GM21423 (cell line): Measurements from ENCODE around the gene MEI1.
"Not testable (repeated sequence)": the region's sequence is repeated elsewhere in the genome, so short reads cannot be mapped to it uniquely, and the experiment has no call there.

Experiments
- ATAC-seq: cut with Tn5 transposase; IDR thresholded peaks from one replicate; pipeline ENCODE4 v1.9.1; 2021; ENCODE audit warnings: mild to moderate bottlenecking, moderate library complexity; ENCODE audit not compliant: unreplicated experiment

MEI1 gene

DNA sequence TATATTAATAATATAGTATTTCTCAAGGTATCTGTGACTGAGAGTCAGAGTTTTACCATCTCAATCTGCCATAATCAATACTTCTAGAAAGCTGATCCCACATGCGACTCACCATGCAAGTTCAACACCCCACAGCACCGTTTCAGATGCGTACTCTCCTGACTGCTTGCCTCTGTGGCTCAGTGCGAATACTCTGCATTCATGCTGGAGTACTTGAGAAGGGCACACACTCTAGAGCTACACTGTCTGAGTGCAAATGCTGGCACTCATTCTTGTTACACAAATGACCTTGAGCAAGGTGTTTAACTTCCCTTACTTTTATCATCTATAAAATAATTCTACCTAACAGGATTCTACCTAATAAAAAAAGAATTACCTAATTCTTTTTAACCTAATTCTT, 23.2 kb upstream of the MEI1 start:
- ATAC-seq = no peak

DNA sequence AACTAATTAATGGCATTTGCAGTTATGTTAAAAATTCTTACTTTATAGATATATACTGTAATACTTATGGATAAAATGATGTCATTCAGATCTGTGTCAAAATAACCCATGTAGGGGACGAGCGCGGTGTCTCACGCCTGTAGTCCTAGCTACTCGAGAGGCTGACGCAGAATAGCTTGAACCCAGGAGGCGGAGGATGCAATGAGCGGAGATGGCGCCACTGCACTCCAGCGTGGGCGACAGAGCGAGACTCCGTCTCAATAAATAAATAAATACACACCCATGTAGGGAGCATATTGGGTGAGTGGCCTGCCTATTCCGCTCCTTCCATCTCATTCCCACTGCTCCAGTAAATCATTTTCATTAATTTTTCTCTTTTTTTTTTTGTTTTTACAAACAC, 17.7 kb upstream of the MEI1 start:
- no peak for ATAC-seq

DNA sequence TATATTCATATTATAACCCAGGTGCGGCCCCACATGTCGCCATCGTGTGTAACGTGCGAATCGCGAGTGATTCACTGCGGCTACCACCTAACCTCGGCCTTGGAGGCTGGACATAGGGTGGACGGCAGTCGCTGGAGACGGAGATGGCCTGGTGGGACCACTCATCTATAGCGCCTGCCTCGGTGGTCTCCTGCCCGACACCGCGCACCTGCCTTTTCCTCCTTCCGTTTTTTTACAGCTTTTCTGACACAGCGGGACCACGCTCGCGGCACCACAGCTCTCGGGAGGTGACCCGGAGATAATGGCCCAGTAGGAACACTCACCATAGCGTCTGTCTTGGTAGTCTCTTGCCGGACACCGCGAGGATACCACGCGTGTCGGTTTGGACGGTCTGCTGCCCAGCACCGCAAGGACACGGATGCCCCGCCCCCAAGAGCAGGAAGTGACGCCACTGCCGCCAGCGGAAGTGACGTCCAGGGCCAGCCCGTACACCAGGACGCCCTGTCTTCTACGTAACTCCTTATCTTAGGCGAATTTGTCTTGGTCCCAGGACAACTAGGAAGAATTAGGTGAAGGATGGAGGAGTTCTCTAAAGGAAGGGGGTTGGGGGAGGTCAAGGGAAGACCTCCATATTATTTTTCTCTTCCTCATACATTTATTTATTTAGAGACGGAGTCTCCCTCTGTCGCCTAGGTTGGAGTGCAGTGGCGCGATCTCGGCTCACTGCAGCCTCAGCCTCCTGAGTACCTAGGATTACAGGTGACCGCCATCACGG, 17.1 kb upstream of the MEI1 start:
- ATAC-seq = peak; percentile 65

DNA sequence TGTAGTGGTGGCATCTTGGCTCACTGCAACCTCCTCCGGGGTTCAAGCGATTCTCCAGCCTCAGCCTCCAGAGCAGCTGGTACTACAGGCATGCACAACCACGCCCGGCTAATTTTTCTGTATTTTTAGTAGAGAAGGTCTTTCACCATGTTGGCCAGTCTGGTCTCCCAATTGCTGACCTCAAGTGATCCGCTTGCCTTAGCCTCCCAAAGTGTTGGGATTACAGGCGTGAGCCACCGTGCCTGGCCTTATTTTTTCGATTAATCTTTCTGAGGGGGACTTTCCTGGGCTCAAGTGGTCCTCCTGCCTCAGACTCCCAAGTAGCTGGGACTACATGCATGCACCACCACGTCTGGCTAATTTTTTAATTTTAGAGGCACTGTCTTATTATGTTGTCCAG, 16.3 kb upstream of the MEI1 start:
- no peak for ATAC-seq

DNA sequence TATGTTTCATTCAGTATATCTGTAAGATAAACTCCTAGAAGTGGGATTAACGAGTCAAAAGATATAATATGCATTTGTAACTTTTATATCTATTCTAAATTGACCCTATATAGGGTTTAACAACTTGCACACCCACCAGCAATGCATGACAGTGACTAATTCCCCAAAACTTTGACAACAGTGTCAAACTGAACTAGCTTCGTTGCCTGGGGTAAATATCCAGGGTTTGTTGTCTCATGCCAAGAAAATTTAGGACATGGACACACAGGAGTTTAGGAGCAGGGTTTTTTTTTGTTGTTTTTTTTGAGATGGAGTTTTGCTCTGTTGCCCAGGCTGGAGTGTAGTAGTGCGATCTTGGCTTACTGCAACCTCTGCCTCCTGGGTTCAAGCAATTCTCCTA, 15.7 kb upstream of the MEI1 start:
- ATAC-seq = no peak

DNA sequence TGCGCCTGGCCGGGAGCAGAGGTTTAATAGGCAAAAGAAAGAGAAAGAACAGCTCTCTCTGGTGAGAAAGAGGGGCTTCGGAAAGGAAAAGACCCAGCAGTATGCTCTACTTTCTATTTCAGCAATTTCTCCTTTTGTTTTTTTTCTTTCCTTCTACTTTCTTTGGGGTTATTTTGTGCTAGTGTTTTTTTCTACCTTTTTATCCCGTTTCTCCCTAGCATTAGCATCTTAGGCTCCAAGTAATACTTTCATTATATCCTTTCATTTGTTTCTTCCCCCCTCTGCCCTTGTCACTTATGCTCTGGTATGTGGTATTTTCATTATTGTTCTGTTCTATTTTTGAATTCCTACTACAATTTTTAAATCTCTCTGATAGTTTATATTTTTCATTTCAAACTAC, 15.1 kb upstream of the MEI1 start:
- no peak for ATAC-seq

DNA sequence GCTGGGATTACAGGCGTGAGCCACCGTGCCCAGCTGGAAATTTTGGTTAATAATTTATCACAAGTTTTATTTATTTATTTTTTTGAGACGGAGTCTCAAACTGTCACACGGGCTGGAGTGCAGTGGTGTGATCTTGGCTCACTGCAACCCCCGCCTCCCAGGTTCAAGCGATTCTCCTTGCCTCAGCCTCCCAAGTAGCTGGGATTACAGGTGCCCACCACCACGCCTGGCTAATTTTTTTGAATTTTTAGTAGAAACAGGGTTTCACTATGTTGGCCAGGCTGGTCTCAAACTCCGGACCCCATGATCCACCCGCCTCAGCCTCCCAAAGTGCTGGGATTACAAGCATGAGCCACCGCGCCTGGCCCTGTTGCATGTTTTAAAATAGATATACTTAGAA, 12.4 kb upstream of the MEI1 start:
- ATAC-seq = not testable (repeated sequence)

DNA sequence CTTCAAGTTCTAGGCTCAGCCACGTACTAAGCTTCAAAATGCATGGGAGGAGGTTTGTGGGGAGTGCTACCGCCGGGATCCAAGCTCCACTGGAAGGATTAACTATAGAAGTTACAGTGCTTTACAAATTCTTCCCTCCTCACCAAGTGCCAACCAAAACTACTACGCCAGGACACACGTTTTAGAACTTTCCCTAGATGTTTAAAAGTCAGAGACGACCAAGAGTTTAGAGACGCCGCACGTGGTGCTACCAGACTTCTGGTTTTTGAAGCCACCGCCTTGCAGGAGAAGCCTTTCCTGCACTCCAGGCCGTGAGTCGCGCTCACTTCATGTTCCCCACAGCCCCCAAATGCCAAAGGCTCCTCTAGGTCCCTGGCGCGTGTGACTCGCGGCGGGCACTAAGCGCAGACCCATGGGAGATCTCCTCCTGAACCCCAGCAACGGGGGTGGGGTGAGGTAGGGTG, 11.4 kb upstream of the MEI1 start:
- peak; percentile 14 for ATAC-seq

DNA sequence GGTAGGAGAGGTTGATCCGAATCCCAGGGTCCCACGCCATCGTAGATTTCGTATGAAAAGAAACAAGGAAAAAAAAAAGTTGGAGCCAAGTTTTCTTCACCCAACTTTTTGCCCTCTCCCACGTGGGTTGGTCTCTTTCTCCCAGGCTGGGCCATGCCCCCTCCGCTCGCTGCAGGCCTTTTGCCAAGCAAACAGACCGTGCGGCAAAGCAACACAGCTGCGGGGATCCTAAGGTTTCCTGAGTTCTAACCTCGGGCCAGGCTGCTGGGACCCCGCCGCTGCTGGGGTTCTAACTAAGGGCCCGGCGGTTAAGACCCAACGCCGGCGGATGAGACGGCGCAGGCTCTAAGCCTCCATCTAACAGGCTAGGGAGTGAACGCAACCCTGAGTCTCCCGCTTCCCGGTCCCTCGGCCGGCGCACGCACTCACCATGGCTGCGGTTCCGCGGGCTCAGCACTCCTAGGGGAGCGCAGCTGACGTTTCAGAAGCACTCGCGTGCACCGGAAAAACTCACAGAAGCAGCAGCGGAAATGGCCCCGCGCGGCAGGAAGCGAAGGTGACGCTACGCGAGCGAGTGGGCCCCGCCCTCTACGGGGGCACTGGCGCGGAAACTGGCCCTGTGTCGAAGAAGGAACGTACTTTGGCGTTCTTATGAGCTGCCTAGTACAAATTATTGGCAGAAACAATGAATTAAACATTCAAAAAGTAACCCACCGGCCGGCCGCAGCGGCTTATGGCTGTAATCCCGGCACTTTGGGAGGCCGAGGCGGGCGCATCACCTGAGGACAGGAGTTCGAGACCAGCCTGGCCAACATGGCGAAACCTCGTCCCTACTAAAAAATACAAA, 10.7 kb upstream of the MEI1 start, which contains the start of gene SNU13:
Gene SNU13 (minus strand): TSS at position 503 of the 847 bp plus-strand sequence. CDS start 71 bp downstream, at position 432.
- ATAC-seq = peak; percentile 78

DNA sequence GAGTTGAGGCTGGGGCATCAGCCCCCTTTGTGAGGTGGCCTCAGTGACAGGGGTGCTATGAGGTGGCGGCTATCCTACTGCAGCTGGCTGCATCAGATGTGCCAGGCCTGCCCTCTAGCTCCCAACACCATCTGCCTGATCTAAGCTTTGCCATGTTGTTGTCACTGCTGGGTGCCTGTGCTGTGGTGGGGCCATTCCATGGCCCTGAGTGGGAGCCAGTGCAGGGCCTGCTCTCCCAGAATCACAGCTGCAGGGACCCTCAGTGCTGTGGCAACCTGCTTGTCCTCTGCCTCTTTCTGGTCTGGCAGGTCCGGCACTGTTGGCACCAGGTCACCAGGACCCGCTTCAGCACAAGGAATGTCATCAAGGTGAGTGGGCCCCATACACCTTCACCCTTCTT, 8.8 kb upstream of the MEI1 start:
- no peak for ATAC-seq

DNA sequence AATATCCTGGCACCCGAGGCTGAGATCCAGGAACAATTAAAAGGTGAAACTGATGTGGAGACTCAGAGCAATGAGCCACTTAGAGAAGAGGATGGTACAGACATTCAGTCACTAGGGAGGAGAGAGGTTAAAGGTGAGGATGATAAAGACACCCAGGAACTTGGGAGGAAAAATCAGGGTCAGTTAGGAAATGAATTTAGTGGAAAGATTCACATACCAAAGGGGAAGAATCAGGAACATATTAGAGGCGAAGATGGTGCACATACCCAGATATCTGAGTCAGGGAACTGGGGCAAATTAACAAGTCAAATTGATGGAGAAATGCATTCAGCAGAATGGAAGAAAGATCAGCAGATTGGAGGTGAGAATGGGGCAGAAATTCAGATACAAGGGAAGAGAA, 4.1 kb upstream of the MEI1 start:
- no peak for ATAC-seq

DNA sequence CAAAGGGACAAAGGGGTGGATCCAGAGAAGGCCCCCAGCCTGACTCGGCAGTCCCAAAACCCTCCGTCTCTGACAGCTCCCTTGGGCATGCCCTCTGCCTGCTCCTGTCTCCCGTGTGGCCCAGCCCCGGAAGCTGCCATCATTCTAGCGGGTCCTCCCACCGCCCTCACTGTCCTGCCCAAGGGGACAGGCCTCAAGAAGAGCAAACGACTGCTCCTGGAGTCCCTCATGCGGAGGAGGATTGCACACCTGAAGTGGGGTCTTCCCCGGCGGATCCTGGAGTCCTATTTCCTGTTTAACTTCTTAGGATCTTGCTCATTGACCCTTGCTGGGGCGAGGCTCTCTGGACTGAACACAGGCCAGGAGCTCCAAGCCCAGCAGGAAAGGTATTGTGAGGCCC, 2.6 kb upstream of the MEI1 start:
- ATAC-seq = no peak

DNA sequence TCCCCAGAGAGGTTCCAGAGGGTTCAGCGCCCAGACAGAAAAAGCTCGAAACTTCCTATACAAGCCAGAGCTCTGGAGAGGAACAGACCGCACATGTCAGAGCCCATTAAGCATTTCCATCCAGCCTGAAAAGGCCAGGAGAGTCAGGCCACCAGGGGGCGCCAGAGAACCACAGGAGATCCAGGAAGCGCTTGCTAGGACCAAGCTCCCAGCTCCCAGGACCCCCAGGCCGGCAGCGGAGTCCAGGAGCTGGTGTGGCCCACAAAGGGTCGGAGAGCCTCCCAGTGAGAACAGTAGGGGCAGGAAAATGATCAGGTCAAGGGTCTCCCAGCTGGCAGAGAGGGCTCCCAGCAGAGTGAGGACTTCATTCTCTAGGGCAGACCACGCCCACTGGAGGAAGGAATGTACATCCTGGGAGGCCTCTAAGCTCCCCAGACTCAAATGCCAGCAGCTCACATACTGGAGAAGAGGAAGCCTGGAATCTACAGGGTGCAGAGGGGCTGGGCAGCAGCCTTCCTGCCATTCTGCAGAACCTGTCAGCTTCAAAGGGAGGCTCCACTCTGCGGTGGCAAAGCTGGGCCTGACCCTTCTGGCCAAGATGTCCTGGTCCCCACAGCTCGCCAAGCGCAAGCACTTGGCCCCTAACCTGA, 2.1 kb upstream of the MEI1 start:
- no peak for ATAC-seq

DNA sequence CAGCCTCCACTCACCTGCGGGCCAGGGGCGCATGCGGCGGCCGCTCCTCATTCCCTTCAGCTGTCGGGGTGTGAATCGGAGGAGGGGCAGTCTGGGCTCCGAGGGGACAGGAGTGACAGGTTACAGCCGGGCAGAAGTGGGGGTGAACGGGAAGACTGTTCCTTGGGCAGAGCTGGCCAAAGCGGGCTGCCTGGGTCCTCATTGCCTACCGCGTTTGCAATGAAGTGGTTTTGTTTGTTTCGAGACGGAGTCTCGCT, 733 bp downstream of the MEI1 start:
- ATAC-seq = no peak

DNA sequence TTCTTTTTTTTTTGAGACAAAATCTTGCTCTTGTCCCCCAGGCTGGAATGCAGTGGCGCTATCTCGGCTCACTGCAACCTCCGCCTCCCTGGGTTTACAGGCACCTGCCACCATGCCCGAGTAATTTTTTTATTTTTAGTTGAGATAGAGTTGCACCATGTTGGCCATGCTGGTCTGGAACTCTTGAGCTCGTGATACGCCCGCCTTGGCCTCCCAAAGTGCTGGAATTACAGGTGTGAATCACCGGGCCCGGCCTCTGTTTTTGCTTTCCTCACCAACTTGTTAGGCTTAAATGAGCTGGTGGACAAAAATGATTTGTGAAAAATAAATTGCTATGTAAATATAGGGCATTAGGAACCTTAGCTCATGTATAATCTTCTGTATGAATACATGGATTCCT, 3.5 kb downstream of the MEI1 start:
- no peak for ATAC-seq

DNA sequence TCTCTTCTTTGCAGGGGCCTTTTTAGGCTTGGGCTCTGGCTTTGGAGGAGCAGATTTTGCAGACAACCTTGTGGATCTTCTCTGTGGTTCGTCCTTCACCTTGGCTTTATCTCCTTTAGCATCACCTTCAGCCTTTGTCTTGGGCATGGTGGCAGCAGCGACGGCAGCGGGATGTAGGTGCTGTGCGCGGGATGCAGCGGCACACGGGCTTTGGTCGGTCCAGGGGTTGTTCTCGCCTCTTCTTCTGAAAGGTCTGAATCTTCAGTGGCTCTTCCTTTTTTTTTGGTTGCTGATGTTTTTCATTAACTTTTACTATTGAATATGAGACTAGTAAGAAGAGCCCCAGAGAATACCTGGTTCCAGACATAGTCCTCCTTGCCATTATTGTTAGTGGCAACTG, 10.0 kb downstream of the MEI1 start:
- ATAC-seq = no peak

DNA sequence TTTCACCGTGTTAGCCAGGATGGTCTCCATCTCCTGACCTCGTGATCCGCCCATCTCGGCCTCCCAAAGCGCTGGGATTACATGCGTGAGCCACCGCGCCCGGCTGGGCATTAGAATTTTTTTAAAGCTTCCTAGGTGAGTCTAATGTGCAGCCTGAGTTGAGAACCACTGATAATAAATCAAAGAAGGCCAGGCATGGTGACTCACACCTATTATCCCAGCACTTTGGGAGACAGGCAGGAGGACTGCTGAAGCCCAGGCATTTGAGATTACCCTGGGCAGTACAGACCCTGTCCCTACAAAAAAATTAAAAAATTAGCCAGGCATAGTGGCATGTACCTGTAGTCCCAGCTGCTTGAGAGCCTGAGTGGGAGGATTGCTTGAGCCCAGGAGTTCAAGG, 13.7 kb downstream of the MEI1 start:
- no peak for ATAC-seq

DNA sequence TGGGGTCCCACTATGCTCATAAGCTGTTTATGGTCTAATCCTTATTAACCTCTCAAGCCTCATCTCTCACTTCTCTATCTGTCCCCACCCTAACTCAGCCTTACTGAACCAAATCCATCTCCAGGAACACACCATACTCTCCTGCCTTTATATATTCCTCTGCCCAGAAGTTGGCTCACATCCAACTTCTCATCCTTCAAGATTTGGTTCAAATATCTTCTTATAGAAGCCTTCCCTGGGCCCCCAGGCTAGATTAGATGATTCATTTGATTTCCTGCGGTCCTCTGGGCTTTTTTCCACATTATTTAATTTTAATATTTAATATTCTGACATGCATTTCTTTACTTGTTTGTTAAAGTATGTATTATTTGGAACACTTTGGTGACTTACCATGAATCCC, 23.2 kb downstream of the MEI1 start:
- ATAC-seq = no peak

DNA sequence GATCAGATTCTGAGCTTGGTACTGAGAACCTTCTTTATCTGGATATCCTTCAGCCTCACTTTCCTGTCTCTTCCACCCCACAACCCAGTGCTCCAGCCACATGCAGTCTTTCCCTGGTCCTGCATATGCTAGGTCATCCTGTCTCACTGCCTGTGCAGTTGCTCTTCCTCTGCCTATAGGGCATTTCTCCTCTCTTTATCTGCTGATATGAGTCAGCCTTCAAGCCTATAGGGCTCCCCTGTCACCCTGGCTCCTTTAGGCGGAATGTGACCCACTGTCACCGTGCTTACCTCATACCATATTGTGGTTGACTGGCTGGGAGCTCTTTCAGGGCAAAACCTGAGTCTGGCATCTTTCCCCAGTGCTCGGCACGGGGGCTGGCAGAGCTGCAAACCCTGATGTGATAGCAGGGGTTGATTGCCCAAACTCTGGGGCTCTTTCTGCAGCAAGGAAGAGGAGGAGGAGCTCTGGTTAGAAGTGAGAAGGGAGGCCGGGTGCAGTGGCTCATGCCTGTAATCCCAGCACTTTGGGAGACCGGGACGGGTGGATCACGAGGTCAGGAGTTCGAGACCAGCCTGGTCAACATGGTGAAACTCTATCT, 26.3 kb downstream of the MEI1 start:
- no peak for ATAC-seq

DNA sequence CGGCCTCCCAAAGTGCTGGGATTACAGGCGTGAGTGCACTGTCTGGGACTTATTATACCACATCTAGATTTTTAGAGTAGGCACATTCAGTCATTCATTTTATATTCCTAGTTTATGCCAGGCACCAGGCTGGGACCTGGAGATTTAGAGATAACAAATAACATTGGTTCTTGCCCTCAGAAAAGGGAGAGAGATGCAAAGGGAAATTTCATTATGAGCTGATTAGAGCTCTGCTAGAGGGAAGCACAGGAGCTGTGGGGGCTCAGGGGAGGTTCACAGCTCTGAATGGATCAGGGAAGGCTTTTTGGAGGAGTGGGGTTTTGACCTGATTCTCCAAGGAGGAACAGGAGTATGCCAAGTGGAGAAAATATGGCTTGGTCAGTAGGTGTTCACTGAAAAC, 32.3 kb downstream of the MEI1 start:
- ATAC-seq = no peak

DNA sequence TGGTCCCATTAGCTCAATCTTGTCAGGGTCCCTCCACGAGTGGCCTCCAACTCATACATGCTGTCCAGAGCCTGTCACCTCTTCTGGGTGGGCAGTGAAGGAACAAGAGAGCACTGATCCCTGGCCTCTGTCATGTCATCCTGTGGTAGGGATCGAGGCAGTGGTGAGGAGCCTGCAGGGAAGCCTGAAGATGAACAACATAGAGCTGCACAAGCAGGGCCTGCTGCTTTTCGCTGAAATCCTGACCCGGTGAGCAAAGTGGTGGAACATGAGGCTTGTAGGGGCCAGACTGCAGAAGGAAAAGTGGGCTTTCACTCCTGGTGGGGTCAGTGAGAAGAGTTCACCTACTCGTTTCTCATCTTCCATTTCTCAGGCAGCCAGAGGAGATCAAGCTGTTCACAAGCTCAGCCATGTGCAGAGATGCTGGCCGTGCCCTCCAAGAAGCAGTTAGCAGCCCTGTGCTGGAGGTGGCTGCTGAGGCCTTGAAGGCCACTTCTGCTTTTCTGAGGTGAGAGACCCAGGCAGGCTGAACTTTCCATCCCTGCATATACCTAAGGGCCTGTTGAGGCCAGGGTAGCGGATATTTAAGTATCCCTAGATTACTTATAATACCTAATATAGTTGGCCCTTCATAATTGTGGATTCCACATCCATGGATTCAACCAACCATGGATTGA, 32.9 kb downstream of the MEI1 start:
- ATAC-seq = no peak
